Esophagus squamous epithelium (tissue), 4 donors: ENCODE results near the gene LY6G6D.

Source experiments
- POLR2A ChIP-seq, 4 donors: fragments of 450-650 bp; IDR thresholded peaks; one replicate each; pipeline ENCODE4 v1.6.1; 2017; ENCODE audit warnings: antibody characterized with exemption in 4 of 4, mild to moderate bottlenecking in 4 of 4, moderate library complexity in 3 of 4
- TF ChIP-seq, protein P1 (sequence below), 6 experiments: fragments of 450-650 bp in 4 of 6; fragments of 200-600 bp in 2 of 6; sonication (generic) in 2 of 6; IDR thresholded peaks; one replicate each; pipeline ENCODE4 v1.5.1; 2016 to 2019; ENCODE audit warnings: antibody characterized with exemption in 6 of 6, mild to moderate bottlenecking in 4 of 6, moderate library complexity in 4 of 6

DNA sequence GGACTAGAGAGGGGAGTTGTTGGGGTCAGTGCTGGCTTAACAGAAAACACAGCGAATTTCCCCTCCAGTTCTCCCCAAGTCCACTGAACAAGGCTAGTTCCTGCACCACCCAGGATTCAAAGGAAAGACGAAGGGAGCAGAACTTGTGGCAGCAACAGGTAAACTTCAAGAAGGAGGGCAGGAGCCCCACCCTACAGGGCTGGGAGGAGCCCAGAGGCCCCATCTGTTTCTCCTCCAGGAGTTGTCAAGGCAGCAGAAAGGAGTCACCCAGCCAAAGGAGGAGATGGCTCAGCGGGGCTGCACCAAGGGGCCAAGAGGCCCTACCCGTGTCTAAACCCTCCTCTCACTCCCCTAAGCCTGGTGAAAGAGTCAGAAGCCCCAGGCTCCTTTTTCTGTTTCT, 49.0 kb downstream of the LY6G6D start:
- TF ChIP-seq, protein P1, sequence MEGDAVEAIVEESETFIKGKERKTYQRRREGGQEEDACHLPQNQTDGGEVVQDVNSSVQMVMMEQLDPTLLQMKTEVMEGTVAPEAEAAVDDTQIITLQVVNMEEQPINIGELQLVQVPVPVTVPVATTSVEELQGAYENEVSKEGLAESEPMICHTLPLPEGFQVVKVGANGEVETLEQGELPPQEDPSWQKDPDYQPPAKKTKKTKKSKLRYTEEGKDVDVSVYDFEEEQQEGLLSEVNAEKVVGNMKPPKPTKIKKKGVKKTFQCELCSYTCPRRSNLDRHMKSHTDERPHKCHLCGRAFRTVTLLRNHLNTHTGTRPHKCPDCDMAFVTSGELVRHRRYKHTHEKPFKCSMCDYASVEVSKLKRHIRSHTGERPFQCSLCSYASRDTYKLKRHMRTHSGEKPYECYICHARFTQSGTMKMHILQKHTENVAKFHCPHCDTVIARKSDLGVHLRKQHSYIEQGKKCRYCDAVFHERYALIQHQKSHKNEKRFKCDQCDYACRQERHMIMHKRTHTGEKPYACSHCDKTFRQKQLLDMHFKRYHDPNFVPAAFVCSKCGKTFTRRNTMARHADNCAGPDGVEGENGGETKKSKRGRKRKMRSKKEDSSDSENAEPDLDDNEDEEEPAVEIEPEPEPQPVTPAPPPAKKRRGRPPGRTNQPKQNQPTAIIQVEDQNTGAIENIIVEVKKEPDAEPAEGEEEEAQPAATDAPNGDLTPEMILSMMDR (IDR thresholded peaks at IDR 0.05) = no peak
- no peak for TF ChIP-seq POLR2A (IDR thresholded peaks at IDR 0.05)
